NCI-H82 treated with DMSO at 0.1 percent for 48 hours (cell line): ENCODE data around the gene ANKDD1A.

Experiments used
- DNase-seq: peaks from one replicate; lab custom pipeline; 2025; ENCODE audit not compliant: unreplicated experiment; lab: John Stamatoyannopoulos, UW

The ANKDD1A gene

DNA sequence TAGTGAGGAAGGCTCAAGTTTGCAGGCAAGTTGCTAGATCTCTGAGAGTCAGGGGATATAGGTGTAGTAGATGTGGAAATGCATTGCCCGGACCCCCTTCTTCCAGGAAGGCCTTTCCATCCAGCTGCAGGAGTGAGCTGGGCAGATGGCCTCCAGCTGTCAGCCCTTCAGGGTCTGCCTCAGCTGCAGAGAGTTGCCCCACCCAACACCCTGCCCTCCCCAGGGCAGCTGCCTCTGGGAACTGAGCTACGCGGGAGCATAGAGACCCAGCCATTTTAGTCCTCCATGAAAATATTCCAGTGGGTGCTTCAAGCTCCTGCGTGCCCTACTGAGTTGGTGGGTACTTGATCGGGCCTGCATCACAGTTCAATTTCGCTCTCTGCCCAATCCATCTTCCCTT lies 48.5 kb downstream of the ANKDD1A start:
- no peak for DNase-seq

DNA sequence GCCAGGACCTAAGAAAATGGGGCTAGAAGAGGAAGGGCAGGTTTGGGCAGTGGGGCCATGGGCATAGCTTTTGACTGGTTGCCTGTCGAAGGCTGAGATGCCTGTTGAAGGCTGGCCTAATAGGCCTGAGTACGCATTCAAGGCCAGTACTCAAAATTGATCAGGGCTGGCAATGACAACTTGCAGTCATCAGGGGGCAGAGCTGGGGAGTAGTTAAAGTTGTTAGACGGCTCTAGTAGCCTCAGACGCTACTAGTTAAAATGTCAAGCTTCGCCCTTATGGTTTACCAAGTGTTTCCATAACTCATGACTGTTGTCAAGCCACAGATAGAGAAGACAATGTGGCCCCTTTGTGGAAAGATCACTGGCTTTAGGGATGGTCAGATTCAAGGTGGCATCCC lies 49.3 kb downstream of the ANKDD1A start:
- no peak for DNase-seq

DNA sequence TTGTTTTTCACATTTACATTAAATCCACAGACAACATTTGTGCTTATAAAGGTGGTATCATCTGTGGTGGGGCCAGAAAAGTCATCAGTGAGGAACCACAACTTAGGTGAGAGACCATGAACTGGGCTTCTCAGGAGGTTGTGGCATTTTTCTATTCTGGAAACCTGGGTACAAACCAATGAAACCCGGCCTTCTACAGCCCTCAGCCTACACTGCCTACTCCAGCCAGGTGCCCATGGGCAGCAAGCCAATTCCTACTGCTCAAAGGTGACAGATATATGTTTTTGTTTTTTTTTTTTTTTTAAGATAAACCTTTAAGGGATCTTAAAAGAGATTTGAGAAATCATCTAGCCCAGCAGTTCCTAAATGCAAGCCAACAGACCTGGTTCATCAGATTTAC lies 57.7 kb downstream of the ANKDD1A start:
- DNase-seq = no peak

DNA sequence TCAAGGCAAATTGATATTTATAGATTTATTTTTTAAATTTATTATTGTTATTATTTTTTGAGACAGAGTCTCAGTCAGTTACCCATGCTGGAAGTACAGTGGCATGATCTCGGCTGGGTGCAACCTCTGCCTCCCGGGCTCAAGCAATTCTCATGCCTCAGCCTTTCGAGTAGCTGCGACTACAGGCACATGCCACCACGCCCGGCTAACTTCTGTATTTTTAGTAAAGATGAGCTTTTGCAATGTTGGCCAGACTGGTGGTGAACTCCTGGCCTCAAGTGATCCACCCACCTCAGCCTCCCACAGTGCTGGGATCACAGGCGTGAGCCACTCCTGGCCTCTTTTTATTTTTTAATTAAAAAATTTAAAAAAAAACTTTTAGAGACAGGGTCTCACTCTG lies 59.0 kb downstream of the ANKDD1A start:
- DNase-seq = no peak

GRCh38 chr15:64975390-64975789 lies 63.7 kb downstream of the ANKDD1A start:
- DNase-seq = no peak

GRCh38 chr15:64979252-64979710 lies 67.6 kb downstream of the ANKDD1A start:
- DNase-seq = no peak

DNA sequence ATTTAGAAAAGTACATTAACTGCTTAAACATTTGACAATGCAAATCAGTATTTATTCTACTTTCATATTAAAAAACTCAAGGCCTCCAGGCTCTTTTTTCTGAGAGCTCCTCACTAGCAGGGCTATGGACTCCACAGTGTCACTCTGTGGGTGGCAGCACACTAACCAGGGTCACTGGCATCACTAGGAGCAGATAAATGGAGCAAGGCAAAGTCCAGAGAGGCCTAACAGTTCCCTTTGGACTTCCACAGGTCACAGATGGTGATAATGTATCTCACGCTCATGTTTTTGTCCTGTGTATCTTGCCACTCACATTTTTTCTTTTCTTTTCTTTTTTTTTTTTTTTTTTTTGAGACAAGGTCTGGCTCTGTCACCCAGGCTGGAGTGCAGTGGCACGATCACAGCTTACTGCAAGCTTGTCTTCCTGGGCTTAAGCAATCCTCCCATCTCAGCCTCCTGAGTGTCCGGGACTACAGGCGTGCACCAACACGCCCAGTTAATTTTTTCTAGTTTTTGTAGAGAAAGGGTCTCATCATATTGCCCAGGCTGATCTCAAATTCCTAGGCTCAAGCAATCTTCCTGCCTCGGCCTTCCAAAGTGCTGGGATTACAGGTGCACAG lies 70.2 kb downstream of the ANKDD1A start:
- no peak for DNase-seq

GRCh38 chr15:64982472-64982871 lies 70.8 kb downstream of the ANKDD1A start:
- DNase-seq = no peak

DNA sequence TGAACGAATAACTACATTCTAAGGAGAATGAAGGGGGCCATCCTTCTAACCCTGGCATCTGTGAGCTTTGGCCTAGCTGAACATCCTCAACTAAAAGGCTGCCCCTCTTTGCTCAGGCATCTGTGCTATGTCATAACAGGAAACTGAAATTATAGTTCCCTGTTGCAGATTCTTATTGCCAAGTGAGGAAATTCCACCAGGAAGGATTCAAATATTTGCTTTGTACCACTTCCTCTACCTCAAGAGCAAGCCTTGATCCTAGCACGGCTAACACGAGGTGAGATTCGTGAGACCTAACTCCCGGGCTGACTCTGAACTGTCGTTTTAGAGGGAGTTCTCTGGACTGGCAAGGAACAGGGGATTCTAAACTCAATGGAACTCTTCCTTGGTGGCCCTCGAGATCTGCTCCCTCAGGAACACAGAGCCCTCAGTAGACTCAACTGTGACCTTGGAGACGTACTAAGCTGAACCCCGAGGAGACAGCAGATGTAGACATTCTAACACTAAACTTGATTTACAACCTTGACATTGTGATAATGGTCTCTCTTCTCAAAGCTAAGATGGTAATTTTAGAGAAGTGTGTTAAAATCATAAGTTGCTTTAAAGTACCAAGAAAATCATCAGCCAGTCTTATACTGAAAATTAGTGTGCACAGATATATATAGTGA lies 73.8 kb downstream of the ANKDD1A start:
- DNase-seq = no peak

- DNase-seq = no peak
Measured at GRCh38 chr15:64987136-64987535, 75.4 kb downstream of the ANKDD1A start.

- DNase-seq = peak; percentile 85
Measured at GRCh38 chr15:64989416-64990167, 77.9 kb downstream of the ANKDD1A start, which contains the start of gene SPG21. TSS of gene SPG21 (minus strand) at chr15:64989914. CDS start at chr15:64983569, 6,345 bp downstream.

DNA sequence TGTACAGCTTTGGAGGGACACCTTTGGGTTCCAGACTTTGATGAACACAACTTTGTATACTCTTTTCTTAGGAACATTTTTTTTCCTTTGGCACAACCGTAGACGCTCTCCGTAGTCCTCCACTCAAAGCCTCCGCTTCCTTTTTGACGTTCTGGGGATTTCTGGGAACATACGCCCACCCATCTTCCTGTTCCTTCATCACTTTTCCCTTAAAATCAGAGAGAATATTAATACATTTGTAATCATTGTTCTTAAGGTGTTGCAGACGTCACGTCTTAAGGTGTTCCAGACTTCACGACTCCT lies 78.4 kb downstream of the ANKDD1A start:
- no peak for DNase-seq

DNA sequence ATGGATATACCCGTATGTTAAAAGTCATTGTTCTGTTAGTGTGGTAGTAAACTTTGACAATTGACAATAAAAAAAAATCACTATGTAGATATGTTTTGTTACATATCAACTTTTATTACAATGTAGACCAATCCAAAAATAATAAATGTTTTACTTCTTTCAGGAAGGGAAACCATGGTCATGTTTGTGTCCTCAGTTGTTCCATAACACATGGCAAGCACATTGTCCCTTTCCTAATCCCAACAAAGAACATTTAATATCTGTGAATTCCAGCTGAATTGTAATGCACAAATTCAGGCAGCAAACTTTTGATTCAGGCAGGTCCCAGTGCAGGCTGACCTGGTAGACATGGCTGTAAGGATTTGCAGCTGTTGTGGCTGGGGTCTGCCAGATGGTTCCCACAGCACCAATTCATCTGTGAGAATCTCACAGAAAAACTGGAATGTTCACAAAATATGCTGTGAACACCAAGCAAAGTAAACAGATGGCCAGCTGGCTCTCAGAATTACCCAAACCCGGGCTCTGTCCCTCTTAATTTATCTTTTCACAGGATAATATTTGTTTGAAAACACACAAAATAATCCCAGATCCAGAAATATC lies 79.9 kb downstream of the ANKDD1A start:
- no peak for DNase-seq

DNA sequence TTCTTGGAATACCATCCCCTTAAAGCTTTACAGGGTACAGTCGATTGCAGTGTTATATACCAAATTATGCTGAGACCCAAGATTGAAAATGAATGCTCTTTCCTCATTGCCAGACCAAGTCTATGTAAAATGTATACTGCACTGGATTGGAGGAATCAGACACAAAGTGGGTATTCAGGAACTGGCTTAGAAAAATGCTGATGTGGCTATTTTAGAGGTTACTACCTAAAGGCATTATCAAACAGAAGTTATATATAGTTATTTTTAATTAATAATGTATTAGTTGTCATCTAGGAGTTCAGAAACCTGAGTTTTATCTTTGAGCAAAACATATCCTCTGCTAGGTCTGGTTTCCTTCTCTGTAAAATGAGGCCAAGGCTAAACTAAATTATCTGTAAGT lies 81.6 kb downstream of the ANKDD1A start:
- no peak for DNase-seq

- DNase-seq = no peak
Measured at GRCh38 chr15:64997066-64997465, 85.4 kb downstream of the ANKDD1A start.

DNA sequence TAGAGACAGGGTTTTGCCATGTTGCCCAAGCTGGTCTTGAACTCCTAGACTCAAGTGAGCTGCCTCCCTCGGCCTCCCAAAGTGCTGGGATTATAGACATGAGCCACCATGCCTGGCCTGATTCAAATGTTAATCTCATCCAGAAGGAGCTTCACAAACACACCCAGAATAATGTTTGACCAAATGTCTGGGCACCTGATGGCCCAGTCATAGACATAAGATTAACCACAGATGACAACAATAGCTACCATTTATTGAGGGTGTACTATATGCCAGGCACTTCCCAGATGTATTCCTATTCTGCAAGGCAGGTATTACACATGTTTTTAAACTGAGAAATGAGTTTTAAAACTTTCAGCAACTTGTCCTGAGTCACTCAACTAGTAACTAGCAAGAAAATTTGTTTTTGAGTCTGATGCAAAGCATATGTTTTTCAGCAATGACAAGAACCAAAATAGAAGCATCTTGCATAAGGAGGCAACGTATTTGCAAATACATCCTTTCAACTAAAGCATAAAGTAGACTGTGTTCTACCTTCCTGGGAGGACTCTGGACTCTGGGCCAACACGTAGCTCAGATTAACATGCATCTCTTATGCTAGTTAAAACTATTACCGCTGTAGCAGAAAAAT lies 86.2 kb downstream of the ANKDD1A start:
- no peak for DNase-seq

DNA sequence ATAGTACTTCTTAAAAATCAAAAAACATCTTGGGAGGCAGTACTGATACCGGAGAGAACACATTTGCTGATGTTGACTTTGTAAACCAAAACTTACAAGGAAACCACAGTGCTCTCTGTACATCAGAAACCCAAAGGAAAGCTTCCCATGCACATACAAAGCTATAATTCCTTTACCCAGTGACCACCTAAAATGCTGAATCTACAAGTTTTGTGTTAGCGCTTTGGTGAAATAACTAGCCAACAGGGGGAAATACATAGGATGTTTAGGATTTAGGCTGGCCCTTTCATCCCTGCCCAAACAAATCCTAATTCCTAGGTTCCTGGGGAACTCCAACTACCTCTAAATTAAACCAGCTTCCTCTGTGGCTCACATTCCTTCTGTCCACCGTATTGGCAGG lies 93.3 kb downstream of the ANKDD1A start:
- no peak for DNase-seq

- DNase-seq = no peak
Measured at GRCh38 chr15:65006876-65007275, 95.2 kb downstream of the ANKDD1A start.
